LoVo (cell line): ENCODE results near the gene PTPRR.
A peak's percentile ranks its signal among the peaks of the same experiment; 100 is the strongest.
"Not testable (repeated sequence)": the region's sequence is repeated elsewhere in the genome, so short reads cannot be mapped to it uniquely, and the experiment has no call there.

Source experiments
- DNase-seq: peaks from one replicate; pipeline ENCODE4 v3.0.0-alpha.2; 2016; ENCODE audit warnings: low spot score

The PTPRR gene

GRCh38 chr12:70840656-70841350 lies 79.7 kb downstream of the PTPRR start:
- DNase-seq, result no peak

GRCh38 chr12:70839544-70839943 lies 81.0 kb downstream of the PTPRR start:
- no peak for DNase-seq

- no peak for DNase-seq
Observed at GRCh38 chr12:70838127-70838526, 82.4 kb downstream of the PTPRR start.

- no peak for DNase-seq
Observed at GRCh38 chr12:70837026-70837425, 83.5 kb downstream of the PTPRR start.

GRCh38 chr12:70835948-70836347 lies 84.6 kb downstream of the PTPRR start:
- no peak for DNase-seq

GRCh38 chr12:70831543-70831942 lies 89.0 kb downstream of the PTPRR start:
- peak; percentile 89 for DNase-seq

DNA sequence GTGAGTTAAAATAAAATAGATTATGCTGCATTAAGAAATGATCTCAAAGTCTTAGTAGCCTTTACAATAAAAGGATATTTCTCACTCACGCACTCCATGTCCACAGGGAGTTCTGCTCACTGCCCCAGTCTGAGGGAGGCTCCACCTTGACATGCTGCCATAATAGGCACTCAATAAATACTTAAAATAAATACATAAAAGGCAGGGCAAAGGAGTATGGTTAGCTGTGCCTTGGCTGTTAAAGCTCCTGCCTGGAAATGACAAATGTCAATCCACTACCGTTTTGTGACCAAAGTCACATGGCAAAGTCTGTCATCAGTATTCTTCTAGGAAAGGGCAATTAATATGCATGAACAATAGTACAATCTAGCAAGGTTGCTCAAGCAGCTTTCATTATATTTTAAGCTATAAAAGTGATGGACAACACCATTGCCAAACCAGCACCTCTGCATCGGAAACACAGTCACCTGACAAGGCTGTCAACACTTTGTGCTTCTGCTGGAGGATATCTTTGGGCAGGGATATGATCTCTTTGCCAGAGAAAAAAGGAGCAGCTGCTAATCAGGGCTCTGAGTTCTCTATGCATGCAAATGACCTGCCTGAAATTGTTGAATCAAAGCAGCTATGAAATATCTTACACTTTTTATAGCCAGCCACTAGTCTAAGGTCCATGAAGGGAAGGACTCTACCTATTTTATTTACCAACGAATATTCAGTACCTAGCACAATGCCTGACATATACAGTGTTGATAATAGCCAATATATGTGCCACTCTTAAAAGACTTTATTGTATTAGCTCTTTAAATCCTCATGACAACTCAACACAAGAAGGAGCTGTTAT lies 90.1 kb downstream of the PTPRR start:
- no peak for DNase-seq

DNA sequence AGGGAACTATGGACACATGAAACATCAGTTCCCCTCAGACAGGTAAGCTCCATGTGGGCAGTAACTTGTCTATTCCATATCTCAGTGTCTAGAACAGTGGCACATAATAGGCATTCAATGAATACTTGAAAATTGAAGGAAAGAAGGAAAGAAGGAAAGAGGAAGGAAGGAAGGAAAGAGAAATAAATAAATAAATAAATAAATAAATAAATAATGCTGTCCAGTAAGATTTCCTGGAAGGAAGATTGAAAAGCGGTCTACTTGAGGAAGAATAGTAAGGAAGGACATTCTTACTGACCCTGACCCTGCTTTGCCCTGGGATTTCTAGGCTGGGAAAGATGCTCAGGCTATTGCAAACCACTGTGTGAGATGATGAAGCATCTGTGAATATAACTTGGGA lies 91.5 kb downstream of the PTPRR start:
- no peak for DNase-seq

DNA sequence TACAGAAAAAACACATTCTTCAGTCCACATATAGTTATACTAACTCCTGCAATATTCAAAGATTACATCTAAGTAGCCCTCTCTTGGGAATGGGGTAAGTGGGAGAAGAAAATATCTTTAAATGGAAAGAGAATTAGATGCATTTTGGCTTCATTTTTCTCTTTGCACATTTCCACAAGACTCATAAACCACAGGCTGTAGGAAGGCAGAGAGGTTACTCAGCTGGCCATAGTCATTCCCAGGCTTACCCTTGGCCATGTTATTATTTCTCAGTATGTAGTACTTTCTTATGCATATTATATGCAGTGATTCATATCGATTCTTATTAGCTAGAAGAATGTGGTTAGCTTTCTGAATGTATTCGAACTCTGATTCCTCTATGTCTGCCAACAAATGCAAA lies 92.2 kb downstream of the PTPRR start:
- DNase-seq, result no peak

- no peak for DNase-seq
Observed at GRCh38 chr12:70826156-70826555, 94.4 kb downstream of the PTPRR start.

- no peak for DNase-seq
Observed at GRCh38 chr12:70824511-70824910, 96.0 kb downstream of the PTPRR start.

GRCh38 chr12:70823182-70823976 lies 97.2 kb downstream of the PTPRR start:
- peak; percentile 7 for DNase-seq

- no peak for DNase-seq
Observed at GRCh38 chr12:70822412-70822811, 98.1 kb downstream of the PTPRR start.

GRCh38 chr12:70815971-70816391 lies 104.6 kb downstream of the PTPRR start:
- peak; percentile 93 for DNase-seq

- DNase-seq, result no peak
Observed at GRCh38 chr12:70815056-70815455, 105.5 kb downstream of the PTPRR start.

DNA sequence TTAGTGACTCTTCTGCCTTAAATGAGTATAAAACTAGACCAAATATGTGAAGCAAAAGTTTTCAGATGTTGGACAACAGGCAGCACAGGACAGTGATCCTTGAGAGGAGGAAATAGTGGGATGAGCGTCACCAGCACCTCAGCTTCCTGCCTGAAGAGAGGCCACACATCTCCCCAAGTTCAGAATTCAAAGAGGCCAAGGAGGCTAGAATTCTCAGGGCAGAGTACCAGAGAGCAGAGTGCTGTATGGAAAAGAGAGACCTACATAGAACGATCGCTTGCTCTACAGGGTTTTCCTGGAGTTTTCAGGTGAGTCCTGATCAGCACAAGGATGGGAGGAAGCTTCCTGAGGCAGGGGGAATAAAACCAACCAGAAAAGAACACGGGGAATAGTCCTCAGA lies 107.0 kb downstream of the PTPRR start:
- no peak for DNase-seq

DNA sequence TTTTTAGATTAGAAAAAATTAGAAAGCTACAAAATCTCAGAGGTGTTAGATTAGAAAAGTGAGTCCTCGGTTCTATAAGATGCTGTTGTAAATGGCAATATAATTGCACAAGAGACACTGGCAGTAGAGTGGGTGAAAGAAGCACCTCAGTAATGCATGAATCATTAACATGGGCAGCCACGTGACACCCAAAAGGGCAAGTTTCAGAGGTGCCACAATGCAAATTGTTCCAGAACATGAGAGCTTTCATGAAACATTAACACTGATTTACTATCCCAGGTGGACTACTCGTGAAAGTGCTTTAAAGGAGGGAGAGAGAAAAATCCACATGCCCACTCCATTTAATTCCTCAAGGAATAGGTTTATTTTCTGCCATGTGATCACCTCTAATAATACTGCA lies 108.4 kb downstream of the PTPRR start:
- no peak for DNase-seq

DNA sequence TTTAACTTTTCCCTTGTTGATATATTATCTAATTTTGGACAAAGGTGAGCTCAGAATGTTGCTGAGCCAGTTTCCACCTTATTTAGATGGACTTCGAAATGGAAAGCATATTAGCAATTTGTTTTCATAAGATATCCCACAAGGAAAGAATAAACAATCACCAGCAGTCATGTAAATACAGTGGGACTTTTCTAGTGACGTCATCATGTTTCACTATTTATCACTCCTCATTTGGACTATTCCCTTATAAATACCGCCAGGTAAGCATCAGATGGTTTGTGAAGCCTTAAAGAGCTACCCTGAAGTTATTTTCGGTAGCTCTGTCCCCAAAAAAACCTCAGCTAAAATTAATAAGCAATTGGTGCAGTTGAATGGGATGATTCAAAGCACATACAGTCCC lies 110.7 kb downstream of the PTPRR start:
- DNase-seq, result no peak

- not testable (repeated sequence) for DNase-seq
Observed at GRCh38 chr12:70807993-70808392, 112.5 kb downstream of the PTPRR start.

DNA sequence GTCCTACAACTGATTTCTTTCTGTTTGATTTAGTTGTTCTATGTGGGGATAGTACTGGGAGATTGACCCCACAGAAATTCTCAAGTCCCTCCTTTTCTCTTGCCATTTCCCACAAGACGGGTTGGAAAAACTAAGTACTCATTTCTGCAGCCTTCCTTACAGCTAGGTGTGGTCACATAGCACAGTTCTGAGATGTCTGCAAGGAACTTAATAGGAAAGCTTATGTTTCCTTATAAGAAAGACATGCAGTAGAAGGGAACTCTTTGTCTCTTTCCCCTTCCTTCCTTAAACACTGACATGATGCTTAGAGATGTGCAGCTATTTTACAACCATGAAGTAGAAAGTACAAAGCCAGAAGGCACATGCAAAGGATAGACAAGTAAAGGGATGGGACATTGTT lies 113.7 kb downstream of the PTPRR start:
- no peak for DNase-seq

- DNase-seq, result no peak
Observed at GRCh38 chr12:70806043-70806442, 114.5 kb downstream of the PTPRR start.

DNA sequence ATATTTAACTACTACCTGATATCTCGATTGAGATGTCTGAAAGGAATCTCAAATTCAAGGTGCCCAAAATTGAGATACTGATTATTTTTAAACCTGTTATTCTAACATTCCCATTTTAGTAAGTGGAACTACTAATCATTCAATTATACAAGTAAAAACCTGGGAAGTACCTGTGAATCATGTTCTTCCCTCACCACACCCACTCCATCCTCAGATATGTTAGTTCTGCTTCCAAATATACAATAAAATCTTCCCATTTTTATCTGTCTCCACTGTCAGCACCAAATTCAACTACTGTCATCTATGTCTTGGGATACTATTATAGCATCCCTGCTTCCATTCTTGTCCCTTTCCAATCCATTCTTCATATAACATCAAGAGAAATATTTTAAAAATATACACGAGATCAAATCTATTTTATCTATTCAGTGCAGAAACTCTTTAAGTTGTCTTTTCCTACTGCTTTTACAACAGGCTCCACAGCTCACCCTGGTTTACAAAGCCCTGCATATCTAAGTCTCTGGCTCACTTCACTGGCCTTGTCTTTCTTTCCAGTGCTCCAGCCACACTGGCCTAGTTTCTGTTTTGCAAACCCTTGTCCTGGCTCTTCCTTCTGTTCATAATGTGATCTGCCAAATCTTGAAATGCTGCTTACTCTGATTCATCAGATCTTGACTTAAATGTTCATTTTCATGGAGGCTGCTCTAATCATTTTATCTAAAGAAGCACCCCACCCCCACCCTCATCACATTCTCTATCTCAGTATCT lies 122.3 kb downstream of the PTPRR start:
- no peak for DNase-seq
